Astrocyte of the cerebellum (primary cell): Measurements from ENCODE around the gene LMTK2.

Experiments used
- DNase-seq: peaks from one replicate; pipeline ENCODE4 v3.0.0-alpha.2; 2011; ENCODE audit warnings: low read depth
- H3K4me3 ChIP-seq: 2 replicates; pipeline ENCODE4 v1.5.1; 2011; ENCODE audit warnings: mild to moderate bottlenecking, low read depth, low read length, moderate library complexity
- CTCF ChIP-seq: IDR thresholded peaks from 2 replicates; pipeline ENCODE4 v1.5.1; 2012; ENCODE audit warnings: low read length, low read depth, moderate library complexity, mild to moderate bottlenecking; ENCODE audit errors: missing control alignments
- in situ Hi-C: cut with HindIII; loops from 2 replicates; pipeline ENCODE4 v1.10.0; 2017; ENCODE audit warnings: low sequenced_read_pairs

LMTK2 gene

DNA sequence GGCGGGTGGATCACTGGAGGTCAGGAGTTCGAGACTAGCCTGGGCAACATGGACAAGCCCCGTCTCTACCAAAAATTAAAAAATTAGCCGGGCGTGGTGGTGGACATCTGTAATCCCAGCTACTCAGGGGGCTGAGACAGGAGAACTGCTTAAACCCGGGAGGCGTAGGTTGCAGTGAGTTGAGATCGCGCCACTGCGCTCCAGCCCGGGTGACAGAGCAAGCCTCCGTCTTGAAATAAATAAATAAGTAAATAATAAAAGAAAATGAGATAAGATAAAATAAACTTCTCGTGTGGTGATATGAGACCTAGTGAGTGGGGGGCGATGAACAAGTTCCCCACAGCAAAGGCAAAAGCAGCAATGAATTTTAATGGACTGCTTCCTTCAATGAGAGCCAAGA, 33.6 kb upstream of the LMTK2 start:
- TF ChIP-seq CTCF, result no peak
- H3K4me3 ChIP-seq, result no peak overlapping the region
- DNase-seq, result no peak
- in situ Hi-C loops, result no loop called here

DNA sequence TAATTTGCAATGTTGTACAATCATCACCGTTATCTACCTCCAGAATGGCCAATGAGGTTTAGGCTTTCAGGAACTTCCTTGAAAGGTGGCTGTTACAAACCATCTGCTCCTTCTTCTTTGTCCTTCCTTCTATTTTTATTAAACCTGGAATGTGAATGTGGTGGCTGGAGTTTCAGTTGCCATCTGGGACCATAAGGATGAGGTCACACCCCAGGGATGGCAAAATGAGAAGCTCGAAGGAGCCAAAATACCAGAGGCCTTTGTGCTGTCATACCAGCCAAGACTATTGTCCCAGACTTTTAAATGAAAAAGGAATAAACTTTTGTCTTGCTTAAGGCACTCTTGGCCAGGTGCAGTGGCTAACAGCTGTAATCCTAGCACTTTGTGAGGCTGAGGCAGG, 30.9 kb upstream of the LMTK2 start:
- TF ChIP-seq CTCF, result no peak
- DNase-seq, result no peak
- in situ Hi-C loops, result no loop called here
- H3K4me3 ChIP-seq, result no peak overlapping the region

- in situ Hi-C loops, result no loop called here
- no peak overlapping the region for H3K4me3 ChIP-seq
- no peak for DNase-seq
- no peak for TF ChIP-seq CTCF
Observed at GRCh38 chr7:98077762-98078161, 28.9 kb upstream of the LMTK2 start.

DNA sequence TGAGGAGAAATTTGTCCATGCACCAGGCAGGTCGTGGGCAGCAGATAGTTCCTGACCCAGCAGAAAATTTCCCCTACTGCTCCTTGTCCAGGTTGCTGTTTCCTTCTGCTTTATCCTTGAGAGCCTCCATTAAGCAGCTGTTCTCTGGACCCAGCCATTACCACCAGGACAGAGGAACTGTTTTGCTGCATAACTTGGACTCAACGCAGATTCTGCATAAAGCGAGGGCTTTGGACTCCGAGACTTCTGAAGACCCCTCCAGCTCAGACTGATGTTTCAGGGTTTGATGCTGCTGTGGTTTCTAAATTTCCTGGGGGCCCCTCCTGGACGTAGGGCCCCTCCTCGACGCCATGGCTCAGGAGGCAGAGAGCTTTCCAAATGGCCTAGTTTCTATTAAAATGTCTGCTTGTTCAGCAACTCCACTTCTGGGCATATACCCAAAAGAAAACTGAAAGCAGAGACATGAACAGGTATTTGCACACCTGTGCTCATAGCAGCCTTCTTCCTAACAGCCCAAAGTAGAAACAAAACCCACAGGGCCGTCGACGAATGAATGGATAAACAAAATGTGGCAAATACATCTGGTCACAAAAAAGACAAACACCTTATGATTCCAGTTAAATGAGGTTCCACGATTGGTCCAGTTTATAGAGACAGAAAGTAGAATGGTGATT, 28.3 kb upstream of the LMTK2 start:
- no peak overlapping the region for H3K4me3 ChIP-seq
- DNase-seq, result no peak
- in situ Hi-C loops, result no loop called here
- no peak for TF ChIP-seq CTCF

DNA sequence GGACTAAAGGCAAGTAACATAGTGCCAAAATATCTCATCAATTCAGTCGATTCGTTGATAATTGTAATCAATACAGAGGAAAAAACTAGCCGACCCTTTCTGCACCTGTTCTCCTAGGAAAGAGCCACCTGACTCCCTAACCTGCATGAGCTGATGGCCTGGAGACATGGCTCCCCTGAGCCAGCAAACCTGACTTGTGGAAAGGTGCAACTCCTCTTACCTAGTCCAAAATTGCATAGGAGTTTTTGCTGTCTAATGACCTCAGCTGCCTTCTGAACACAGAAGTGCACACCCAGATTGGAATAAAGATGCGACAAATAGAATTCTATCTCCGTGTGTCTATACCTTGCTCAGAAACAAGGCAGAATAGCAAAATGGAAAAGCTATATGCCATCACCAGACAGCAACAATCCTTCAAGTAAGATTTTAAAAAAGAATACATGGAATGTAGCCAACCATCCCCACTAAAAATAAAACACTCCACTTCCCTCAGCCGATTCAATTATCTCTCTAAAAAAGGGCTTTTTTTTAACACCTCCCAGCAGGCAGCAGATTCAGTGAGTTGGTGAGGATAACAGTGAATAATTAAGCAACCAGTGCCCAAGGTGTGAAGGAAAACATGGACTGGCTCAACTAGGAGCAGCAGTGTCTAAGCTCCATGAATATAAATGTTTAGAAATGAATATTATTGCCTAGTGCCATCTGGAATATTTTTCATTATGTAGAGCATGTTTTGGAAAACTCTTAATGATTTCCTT, 26.6 kb upstream of the LMTK2 start:
- in situ Hi-C loops, result loop anchor here (10.0 kb wide), 1 partner anchor 45 kb away; no protein-coding TSS in a partner anchor
- no peak for TF ChIP-seq CTCF
- H3K4me3 ChIP-seq, result no peak overlapping the region
- no peak for DNase-seq

DNA sequence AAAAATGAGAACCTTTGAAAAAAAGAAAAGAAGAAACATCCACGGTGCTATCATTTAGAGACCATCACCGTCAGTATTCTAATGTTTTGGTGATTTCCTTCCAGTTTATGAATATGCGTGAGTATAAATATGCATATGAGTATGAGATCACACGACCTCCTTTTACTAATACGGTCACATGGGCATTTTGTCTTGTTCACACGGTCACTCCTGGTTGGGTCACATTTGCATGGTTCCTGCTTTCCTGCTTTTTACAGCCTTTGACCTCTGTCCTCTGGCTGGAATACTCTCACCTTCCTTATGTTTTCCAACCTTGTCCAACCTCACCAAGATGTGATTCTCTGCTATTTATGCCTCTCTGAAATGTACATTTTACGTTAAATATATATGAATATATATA, 25.3 kb upstream of the LMTK2 start:
- DNase-seq, result no peak
- H3K4me3 ChIP-seq, result no peak overlapping the region
- in situ Hi-C loops, result loop anchor here (10.0 kb wide), 1 partner anchor 47 kb away; no protein-coding TSS in a partner anchor
- TF ChIP-seq CTCF, result no peak
